NCI-H1694 (cell line): ENCODE measurements around the gene SP3.
A peak's percentile ranks its signal among the peaks of the same experiment; 100 is the strongest.

Experiments
- DNase-seq: peaks from one replicate; lab custom pipeline; 2025; lab: John Stamatoyannopoulos, UW

The SP3 gene

DNA sequence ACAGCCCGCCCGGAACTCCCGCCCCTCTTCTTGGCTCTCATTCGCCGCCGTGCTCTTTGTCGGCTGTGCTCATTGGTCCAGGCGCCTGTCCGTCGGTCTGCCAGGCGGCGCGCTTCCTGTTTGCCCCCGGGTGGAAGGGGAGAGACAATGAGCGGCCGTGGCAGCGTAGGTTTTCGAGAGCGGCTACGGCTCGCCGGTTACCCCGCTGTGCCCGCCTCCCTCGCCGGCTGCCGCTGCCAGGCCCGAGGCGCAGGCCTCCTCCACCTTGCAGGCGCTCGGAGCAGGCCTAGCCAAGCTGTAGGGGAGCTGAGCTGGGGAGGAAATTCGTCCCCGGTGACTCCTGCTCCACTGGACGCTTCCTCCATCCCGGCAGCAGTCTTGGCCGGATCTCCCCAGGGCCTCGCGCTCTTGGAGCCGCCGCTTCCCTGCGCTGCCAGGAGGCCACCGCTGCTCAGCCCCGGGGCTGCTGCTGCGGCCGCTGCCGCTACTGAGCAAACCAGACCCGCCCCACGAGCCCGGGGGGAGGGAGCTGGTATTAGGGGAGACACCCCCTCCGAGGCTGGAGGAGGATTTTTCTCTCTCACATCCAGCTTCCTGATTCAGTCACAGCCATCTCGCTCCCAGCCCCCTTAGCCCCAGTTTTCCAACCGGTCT, at the start of gene SP3:
SP3 (minus strand) TSS at position 2 of the 654 bp plus-strand sequence. CDS start 202 bp downstream, outside the sequence.
- peak; percentile 97 for DNase-seq

DNA sequence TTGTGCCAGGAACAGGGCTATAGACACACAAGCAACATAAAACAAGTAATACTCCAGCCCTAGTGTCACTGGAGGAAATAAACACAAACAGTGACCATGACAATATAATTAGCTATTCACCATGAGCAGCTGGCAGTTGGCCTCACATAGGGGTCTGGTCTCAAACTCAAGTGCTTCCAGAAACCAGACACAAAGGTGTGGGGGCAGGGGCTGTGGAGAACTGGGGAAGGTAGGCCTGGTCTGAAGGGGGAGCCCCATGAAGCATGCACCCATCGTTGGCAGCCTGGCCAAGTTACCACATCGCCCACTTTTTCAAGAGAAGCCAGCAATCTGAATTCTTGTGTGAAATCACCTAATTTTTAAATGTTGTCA, 49.5 kb upstream of the SP3 start:
- DNase-seq = no peak

- no peak for DNase-seq
These were observed 49.0 kb upstream of the SP3 start for GRCh38 chr2:174014011-174014698.

- DNase-seq = no peak
These were observed 48.2 kb upstream of the SP3 start for GRCh38 chr2:174013315-174013751.

- DNase-seq = no peak
These were observed 47.5 kb upstream of the SP3 start for GRCh38 chr2:174012347-174013314.

GRCh38 chr2:174011796-174012195, 46.6 kb upstream of the SP3 start:
- no peak for DNase-seq

- DNase-seq = no peak
These were observed 46.0 kb upstream of the SP3 start for GRCh38 chr2:174011173-174011572.

DNA sequence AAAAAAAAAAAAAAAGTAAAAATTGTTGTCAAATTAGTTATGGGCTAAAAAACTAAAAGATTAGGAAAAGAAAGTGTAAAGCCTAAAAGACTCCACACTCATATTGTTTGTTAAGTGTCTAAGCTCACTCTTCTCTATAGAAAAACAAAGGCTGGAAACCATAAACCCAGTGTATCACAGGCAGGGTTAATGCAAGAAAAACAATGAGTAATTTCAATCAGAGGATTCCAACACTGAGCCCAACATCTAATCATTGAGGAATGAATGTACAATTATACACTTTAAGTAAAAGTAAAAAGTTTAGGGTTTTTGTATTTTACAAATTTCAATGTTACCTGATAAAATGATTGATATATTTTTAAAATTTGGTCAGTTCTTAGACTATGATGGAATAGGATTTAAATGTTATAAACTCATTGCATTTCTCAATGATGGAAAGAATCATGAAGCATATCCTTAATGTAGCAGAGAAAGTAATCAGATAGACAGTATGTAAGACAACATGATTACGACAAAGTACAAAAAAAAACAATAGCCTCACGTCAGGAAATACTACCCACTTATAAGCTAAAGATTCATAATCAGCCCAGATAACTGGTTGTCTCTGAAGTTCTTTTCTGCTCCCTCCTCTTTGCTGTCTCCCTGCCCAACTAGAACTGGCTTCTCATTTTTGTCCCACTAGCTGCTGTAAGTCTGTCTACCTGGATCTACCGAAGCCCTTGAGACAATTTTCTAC, 44.5 kb upstream of the SP3 start:
- no peak for DNase-seq

GRCh38 chr2:174008720-174009119, 43.5 kb upstream of the SP3 start:
- no peak for DNase-seq

DNA sequence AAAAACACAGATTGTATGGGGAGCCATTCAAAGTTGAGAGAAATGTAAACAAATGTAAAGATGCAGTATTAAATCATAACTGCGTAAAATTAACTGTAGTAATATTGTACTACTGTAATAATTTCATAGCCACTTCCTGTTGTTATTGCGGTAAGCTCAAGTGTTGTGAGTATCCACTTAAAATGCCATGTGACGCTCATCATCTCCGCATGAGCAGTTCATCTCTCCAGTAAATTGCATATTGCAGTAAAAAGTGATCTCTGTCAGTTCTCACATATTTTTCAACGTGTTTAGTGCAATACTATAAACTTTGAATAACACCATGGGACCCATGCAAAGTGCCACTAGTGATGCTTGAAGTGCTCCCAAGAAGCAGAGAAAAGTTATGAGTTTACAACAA, 41.8 kb upstream of the SP3 start:
- DNase-seq = no peak

DNA sequence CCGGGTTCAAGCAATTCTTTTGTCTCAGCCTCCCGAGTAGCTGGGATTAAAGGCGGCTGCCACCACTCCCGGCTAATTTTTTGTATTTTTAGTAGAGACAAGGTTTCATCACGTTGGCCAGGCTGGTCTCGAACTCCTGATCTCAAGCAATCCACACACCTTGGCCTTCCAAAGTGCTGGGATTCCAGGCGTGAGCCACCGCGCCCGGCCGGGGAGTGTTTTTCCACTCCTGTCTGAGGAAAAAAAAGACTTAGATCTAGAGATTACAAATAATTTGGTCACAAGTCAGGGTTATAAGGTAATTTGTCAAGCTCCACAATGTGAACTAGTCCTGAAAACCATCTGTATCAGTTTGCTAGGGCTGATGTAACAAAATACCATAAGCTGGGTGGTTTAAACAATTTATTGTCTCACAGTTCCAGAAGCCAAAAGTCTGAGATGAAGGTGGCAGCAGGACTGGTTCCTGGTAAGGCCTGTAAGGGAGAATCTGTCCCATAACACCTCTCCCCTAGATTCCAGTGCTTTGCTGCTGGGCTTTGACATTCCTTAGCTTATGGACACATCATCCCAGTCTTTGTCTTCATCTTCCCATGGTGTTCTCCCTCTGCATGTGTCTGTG, 40.7 kb upstream of the SP3 start:
- no peak for DNase-seq

DNA sequence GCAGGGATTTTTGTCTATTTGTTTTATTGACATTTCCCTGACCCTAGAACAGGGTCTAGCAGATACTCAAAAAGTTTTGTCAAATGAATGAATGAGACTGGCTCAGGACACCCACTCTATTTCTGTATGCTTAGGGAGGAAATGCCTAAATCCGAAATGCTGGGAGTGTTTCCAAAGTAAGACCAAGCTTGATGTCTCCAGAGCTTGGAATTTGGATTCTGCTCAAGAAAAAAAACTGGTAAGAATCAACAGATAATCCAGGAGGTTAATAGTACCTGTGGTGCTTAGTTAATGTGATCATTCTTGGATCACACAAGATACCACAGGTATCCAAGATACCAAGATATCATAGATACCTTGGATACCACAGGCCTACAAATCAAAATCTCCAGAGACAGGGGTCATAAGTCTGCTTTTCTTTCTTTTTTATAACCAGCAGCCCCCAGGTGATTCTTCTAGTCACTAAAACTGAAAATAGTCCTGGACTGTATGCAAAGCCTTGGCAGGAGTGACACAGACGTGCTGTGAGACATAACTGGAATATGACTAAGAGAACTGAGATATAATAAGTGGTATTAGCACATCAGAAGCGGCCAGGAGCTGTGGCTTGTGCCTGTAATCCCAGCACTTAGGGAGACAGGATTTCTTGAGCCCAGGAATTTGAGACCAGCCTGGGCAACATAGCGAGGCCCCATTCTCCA, 39.9 kb upstream of the SP3 start:
- no peak for DNase-seq

DNA sequence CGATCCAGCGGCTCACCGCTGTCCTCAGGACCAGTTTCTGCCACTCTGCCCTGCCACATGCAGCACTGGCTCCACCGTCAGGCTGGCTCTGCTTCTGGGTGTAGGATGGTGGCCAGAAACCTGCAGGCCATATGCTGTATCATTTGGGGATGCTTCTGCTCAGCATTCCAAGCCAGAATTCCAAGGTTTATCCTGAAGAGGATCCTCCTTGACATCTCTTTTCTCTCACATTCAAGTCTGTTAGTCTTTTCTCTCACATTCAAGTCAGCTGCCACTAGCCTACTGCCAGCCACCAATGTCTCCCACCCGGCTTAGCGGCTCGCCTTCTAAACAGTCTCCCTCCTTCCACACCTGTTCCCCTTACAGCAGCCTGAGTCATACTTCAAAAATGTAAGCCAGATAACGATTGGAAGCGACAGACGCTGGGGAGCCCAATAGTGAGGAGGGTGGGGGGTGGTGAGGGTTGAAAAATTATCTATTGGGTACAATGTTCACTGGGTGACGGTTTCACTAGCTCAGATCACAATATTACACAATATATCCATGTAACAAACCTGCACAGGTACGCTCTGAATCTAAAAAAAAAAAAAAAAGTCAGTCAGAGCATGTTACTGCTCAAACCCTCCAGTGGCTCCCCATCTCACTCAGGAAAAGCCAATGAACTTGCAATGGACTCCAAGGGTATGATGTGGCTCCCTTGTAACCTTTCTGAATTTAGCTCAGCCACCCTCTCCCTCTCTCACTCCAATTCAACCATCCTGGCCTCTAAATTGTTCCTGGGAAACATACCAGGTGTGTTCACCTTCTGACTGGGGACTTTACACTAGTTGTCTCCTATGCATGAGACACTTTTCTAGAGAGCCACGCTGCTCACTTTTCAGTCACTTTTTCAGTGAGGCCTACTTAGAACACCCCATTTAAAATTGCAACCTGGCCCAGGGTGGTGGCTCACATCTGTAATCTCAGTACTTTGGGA, 38.8 kb upstream of the SP3 start:
- DNase-seq = peak; percentile 71

- no peak for DNase-seq
These were observed 37.5 kb upstream of the SP3 start for GRCh38 chr2:174002679-174003078.

DNA sequence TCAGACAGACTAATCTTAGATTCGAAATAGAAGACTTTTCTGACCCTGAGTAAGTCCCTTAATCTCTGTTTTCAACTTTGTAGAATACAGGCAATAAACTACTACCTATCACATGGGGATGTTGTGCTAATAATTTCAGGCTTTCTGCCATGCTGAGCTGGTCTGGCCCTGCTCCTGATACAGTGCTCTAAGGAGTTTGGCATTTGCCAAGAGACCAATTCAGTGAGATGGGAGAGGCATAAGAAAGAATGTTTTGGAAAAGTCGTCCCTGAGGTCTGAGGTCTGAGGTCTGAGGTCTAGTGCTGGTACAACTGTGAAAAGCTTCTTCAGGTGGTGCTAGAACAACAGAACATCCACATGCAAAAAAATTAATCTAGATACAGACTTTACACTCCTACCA, 35.9 kb upstream of the SP3 start:
- DNase-seq = no peak

- DNase-seq = no peak
These were observed 34.6 kb upstream of the SP3 start for GRCh38 chr2:173999724-174000123.

DNA sequence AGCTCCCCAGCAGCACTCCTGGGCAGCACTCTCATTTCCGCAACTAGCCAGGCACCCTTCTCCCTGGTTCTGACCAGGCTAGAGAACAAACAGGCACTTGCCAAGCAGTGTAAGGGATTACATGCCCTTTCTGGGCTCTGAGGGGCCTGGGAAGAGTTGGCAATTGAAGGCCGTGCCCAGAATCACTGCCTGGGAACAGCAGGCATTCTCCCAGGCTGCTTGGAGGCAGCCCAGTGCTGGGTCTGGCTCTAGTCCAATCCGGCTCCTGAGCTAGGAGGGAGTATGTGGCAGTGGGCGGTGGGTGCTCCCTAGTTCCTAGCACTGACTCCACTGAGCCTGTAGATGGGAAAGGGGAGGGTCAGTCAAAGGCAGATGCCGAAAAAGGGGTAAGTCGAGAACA, 34.1 kb upstream of the SP3 start:
- peak; percentile 70 for DNase-seq

GRCh38 chr2:173998386-173998785, 33.2 kb upstream of the SP3 start:
- no peak for DNase-seq

GRCh38 chr2:173997753-173998152, 32.6 kb upstream of the SP3 start:
- DNase-seq = peak; percentile 76

DNA sequence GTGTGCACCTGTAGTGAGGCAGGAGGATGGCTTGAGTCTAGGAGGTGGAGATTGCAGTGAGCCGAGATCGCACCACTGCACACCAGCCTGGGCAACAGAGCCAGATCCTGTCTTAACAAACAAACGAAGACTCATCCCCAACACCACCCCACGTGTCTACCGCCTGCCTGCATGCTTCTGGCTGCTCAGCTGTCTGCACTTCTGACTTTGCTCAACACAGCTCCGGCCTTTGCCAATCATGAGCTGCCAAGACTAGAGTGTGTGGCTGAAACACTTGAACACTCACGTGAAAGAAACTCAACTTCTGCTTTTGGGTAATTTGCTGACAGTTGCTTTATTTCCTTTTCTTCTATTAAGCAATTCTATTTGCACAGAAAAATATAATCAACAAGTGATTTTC, 32.1 kb upstream of the SP3 start:
- no peak for DNase-seq
